GM12878 (cell line): ENCODE results near the gene HOOK1. TPM values are rescaled to one million over a fixed set of nuclear protein-coding genes. Genes with fewer than 3 reads are reported as not detected.

Source experiments
- ATAC-seq: fragments of 200-7000 bp; cut with Tn5 transposase; 3 replicates; pipeline ENCODE4 v1.9.1; 2020; ENCODE audit warnings: mild to moderate bottlenecking, moderate library complexity
- BruUV-seq: library from RNA; stranded (reverse); fragments of 400-500 nt; replicated peaks from 2 replicates; lab custom pipeline; 2021; lab: Mats Ljungman, UMichigan
- CTCF ChIA-PET: fragments of 300-600 bp; sonication (Branson Sonifier 250); formaldehyde crosslinking; extraction: SDS; loops from one replicate; lab custom pipeline; 2021; ENCODE audit warnings: inconsistent platforms; lab: Yijun Ruan, JAX
- POLR2A ChIA-PET: fragments of 350-600 bp; formaldehyde crosslinking; extraction: SDS; loops from one replicate; lab custom pipeline; 2021; ENCODE audit warnings: inconsistent platforms; lab: Charles Lee
- RAD21 ChIA-PET: fragments of 300-600 bp; sonication (Branson Sonifier 250); formaldehyde crosslinking; loops from one replicate; lab custom pipeline; 2023; ENCODE audit warnings: antibody characterized with exemption; ENCODE audit not compliant: unreplicated experiment; lab: Charles Lee
- SMC1A ChIA-PET: fragments of 300-600 bp; sonication (Branson Sonifier 250); formaldehyde crosslinking; loops from one replicate; lab custom pipeline; 2023; ENCODE audit not compliant: unreplicated experiment, uncharacterized antibody; lab: Charles Lee
- DNase-seq: peaks from one replicate; pipeline ENCODE4 v3.0.0-alpha.2; 2011; ENCODE audit warnings: low read depth, low spot score
- FAIRE-seq: peaks from 3 replicates; lab custom pipeline; 2011; peaks lifted over from hg19 to GRCh38; lab: Jason Lieb, UNC
- H2AFZ ChIP-seq: 2 replicates; pipeline ENCODE4 v1.6.0; 2011; ENCODE audit warnings: low read depth, low read length, control low read depth; ENCODE audit not compliant: control insufficient read depth
- H3K27ac ChIP-seq: 2 replicates; pipeline ENCODE4 v1.5.1; 2011; ENCODE audit warnings: control low read depth; ENCODE audit not compliant: control insufficient read depth, insufficient read depth
- H3K27me3 ChIP-seq, 2 experiments: replicated peaks in 1 of 2; 2 replicates each; pipeline versions ENCODE4 v1.6.0 to v1.6.1; 2011; ENCODE audit warnings: low read length in 1 of 2; ENCODE audit not compliant: control insufficient read depth in 2 of 2, insufficient read depth in 2 of 2
- H3K36me3 ChIP-seq, 2 experiments: 2 replicates each; pipeline ENCODE4 v1.5.1; 2011; ENCODE audit warnings: low read length in 1 of 2; ENCODE audit not compliant: control insufficient read depth in 2 of 2, insufficient read depth in 2 of 2
- H3K4me1 ChIP-seq: 2 replicates; pipeline ENCODE4 v1.6.1; 2011; ENCODE audit warnings: mild to moderate bottlenecking, low read length, moderate library complexity, mixed read lengths; ENCODE audit not compliant: control insufficient read depth, insufficient read depth
- H3K4me2 ChIP-seq: 2 replicates; pipeline ENCODE4 v1.6.0; 2011; ENCODE audit warnings: control low read depth; ENCODE audit not compliant: control insufficient read depth, insufficient read depth
- H3K4me3 ChIP-seq: fragments of 200-600 bp; sonication (generic); 2 replicates; pipeline ENCODE4 v1.5.1; 2016
- H3K79me2 ChIP-seq: 2 replicates; pipeline ENCODE4 v1.6.0; 2011; ENCODE audit warnings: low read length; ENCODE audit not compliant: control insufficient read depth, insufficient read depth
- H3K9ac ChIP-seq: 2 replicates; pipeline ENCODE4 v1.8.0; 2011; ENCODE audit warnings: low read length, control low read depth, mixed read lengths; ENCODE audit not compliant: control insufficient read depth, insufficient read depth
- H3K9me3 ChIP-seq: replicated peaks from 3 replicates; pipeline ENCODE4 v1.5.1; 2011; ENCODE audit warnings: mild to moderate bottlenecking, low read length; ENCODE audit not compliant: control insufficient read depth, insufficient read depth
- H4K20me1 ChIP-seq: 2 replicates; pipeline ENCODE4 v1.6.0; 2011; ENCODE audit not compliant: control insufficient read depth, insufficient read depth
- EED ChIP-seq: sonication (generic); IDR thresholded peaks from 2 replicates; pipeline ENCODE4 v1.6.1; 2016; ENCODE audit warnings: antibody characterized with exemption, low read depth
- MYB ChIP-seq: fragments of 150-350 bp; IDR thresholded peaks from 2 replicates; pipeline ENCODE4 v1.6.1; 2014; ENCODE audit warnings: mild to moderate bottlenecking, low read depth, low read length, borderline replicate concordance
- NR2F1 ChIP-seq: fragments of 450-650 bp; conservative IDR thresholded peaks from 2 replicates; pipeline ENCODE4 v1.6.1; 2017; ENCODE audit warnings: mild to moderate bottlenecking
- POU2F2 ChIP-seq: IDR thresholded peaks from 3 replicates; pipeline ENCODE4 v1.6.1; 2011; ENCODE audit warnings: low read depth, mild to moderate bottlenecking, low read length, borderline replicate concordance
- SPI1 ChIP-seq: IDR thresholded peaks from 2 replicates; pipeline ENCODE4 v1.6.1; 2011; ENCODE audit warnings: low read depth, mild to moderate bottlenecking, low read length, moderate library complexity, borderline replicate concordance; ENCODE audit not compliant: insufficient read depth
- SREBF2 ChIP-seq: IDR thresholded peaks from 2 replicates; pipeline ENCODE4 v1.6.1; 2012; ENCODE audit warnings: mild to moderate bottlenecking, low read length
- WGBS: methylation state at CpG from one replicate; pipeline ENCODE4 v1.1.6; 2016; ENCODE audit warnings: low lambda C conversion rate; ENCODE audit not compliant: insufficient replicate concordance, insufficient coverage; ENCODE audit errors: missing lambda C conversion rate; 5-methylcytosine and 5-hydroxymethylcytosine counted together
- in situ Hi-C: fragments of 300-500 bp; cut with MboI; formaldehyde crosslinking; loops from 9 replicates; pipeline ENCODE4 v1.14.3; 2018; ENCODE audit warnings: mixed read lengths
- intact Hi-C: fragments of 100-400 bp; cut with micrococcal nuclease; formaldehyde crosslinking; loops from one replicate; pipeline ENCODE4 v1.14.2; 2022; ENCODE audit not compliant: unreplicated experiment
- polyA plus RNA-seq, 11 experiments: library from polyadenylated mRNA; depleted of rRNA in 4 of 11; unstranded in 6 of 11; stranded (reverse) in 5 of 11; fragments of >200 nt; fragmentation: Nextera tagmentation in 4 of 11; fragmentation: Illumina TruSeq in 1 of 11; extraction: Ambion mirVana in 4 of 11; extraction: Trizol in 1 of 11; gene quantifications; 1 replicate in 1 of 11; 2 replicates in 10 of 11; pipeline versions ENCODE4 v1.2.1 to v1.2.3, GENCODE V29; 2011 to 2016; ENCODE audit warnings: inconsistent platforms in 2 of 11, missing spikeins in 2 of 11, low read depth in 1 of 11
- total RNA-seq, 4 experiments: library from RNA; depleted of rRNA in 3 of 4; stranded (reverse); fragments of >200 nt in 3 of 4; fragmentation: Illumina TruSeq in 1 of 4; extraction: Trizol in 1 of 4; gene quantifications; 2 replicates each; pipeline versions ENCODE4 v1.2.1 to v1.2.3, GENCODE V29; 2013 to 2021
- TF ChIP-seq, protein P1 (sequence below): fragments of 450-650 bp; IDR thresholded peaks from 2 replicates; pipeline ENCODE4 v1.6.1; 2017; ENCODE audit warnings: mild to moderate bottlenecking, low read depth, inconsistent platforms; ENCODE audit not compliant: poor library complexity, severe bottlenecking
- TF ChIP-seq, protein P2 (sequence below): IDR thresholded peaks from 2 replicates; pipeline ENCODE4 v1.6.1; 2012; ENCODE audit warnings: mild to moderate bottlenecking, low read depth, low read length
- TF ChIP-seq, protein P3 (sequence below): fragments of 450-650 bp; formaldehyde crosslinking; IDR thresholded peaks from 2 replicates; pipeline ENCODE4 v1.5.0; 2022; ENCODE audit warnings: mild to moderate bottlenecking, missing genetic modification characterization
- TF ChIP-seq, protein P4 (sequence below): IDR thresholded peaks from 2 replicates; pipeline ENCODE4 v1.6.1; 2012; ENCODE audit warnings: low read depth, low read length, improper control_type of control experiment

Gene HOOK1
- total and polyA plus RNA-seq, 10 of the 15 experiments (the other 5 are each of a cell fraction or from before 2014, with no cell fraction given) = 1.4 to 15.4 (median 3.7) TPM

DNA sequence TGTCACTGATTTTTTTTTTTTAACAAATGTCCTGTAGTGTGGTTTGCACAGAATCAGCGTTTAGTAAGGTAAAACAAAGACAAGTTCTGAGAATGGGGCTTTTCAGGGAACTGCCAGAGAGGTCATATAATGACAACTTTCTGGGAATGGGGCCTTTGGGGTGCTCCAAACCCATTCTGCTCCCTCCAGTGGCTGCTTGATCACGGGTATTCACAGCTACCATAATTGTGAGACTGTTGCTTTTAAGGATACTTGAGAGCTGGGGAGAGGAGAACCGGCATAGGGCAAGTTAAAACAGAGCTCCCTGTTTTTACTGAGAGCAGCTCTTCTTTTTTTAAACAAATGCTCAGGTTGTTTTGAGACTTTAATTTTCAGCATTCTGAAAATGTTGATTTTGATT is 63.6 kb downstream of the HOOK1 start:
- in situ Hi-C loops = no loop called here
- TF ChIP-seq NR2F1 = no peak
- TF ChIP-seq MYB = no peak
- TF ChIP-seq SREBF2 = no peak
- TF ChIP-seq, protein P1, sequence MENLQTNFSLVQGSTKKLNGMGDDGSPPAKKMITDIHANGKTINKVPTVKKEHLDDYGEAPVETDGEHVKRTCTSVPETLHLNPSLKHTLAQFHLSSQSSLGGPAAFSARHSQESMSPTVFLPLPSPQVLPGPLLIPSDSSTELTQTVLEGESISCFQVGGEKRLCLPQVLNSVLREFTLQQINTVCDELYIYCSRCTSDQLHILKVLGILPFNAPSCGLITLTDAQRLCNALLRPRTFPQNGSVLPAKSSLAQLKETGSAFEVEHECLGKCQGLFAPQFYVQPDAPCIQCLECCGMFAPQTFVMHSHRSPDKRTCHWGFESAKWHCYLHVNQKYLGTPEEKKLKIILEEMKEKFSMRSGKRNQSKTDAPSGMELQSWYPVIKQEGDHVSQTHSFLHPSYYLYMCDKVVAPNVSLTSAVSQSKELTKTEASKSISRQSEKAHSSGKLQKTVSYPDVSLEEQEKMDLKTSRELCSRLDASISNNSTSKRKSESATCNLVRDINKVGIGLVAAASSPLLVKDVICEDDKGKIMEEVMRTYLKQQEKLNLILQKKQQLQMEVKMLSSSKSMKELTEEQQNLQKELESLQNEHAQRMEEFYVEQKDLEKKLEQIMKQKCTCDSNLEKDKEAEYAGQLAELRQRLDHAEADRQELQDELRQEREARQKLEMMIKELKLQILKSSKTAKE = no peak
- TF ChIP-seq, protein P2, sequence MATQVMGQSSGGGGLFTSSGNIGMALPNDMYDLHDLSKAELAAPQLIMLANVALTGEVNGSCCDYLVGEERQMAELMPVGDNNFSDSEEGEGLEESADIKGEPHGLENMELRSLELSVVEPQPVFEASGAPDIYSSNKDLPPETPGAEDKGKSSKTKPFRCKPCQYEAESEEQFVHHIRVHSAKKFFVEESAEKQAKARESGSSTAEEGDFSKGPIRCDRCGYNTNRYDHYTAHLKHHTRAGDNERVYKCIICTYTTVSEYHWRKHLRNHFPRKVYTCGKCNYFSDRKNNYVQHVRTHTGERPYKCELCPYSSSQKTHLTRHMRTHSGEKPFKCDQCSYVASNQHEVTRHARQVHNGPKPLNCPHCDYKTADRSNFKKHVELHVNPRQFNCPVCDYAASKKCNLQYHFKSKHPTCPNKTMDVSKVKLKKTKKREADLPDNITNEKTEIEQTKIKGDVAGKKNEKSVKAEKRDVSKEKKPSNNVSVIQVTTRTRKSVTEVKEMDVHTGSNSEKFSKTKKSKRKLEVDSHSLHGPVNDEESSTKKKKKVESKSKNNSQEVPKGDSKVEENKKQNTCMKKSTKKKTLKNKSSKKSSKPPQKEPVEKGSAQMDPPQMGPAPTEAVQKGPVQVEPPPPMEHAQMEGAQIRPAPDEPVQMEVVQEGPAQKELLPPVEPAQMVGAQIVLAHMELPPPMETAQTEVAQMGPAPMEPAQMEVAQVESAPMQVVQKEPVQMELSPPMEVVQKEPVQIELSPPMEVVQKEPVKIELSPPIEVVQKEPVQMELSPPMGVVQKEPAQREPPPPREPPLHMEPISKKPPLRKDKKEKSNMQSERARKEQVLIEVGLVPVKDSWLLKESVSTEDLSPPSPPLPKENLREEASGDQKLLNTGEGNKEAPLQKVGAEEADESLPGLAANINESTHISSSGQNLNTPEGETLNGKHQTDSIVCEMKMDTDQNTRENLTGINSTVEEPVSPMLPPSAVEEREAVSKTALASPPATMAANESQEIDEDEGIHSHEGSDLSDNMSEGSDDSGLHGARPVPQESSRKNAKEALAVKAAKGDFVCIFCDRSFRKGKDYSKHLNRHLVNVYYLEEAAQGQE = no peak
- TF ChIP-seq, protein P3, sequence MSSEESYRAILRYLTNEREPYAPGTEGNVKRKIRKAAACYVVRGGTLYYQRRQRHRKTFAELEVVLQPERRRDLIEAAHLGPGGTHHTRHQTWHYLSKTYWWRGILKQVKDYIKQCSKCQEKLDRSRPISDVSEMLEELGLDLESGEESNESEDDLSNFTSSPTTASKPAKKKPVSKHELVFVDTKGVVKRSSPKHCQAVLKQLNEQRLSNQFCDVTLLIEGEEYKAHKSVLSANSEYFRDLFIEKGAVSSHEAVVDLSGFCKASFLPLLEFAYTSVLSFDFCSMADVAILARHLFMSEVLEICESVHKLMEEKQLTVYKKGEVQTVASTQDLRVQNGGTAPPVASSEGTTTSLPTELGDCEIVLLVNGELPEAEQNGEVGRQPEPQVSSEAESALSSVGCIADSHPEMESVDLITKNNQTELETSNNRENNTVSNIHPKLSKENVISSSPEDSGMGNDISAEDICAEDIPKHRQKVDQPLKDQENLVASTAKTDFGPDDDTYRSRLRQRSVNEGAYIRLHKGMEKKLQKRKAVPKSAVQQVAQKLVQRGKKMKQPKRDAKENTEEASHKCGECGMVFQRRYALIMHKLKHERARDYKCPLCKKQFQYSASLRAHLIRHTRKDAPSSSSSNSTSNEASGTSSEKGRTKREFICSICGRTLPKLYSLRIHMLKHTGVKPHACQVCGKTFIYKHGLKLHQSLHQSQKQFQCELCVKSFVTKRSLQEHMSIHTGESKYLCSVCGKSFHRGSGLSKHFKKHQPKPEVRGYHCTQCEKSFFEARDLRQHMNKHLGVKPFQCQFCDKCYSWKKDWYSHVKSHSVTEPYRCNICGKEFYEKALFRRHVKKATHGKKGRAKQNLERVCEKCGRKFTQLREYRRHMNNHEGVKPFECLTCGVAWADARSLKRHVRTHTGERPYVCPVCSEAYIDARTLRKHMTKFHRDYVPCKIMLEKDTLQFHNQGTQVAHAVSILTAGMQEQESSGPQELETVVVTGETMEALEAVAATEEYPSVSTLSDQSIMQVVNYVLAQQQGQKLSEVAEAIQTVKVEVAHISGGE (CRISPR knock-in tag) = no peak
- TF ChIP-seq POU2F2 = no peak
- TF ChIP-seq, protein P4, sequence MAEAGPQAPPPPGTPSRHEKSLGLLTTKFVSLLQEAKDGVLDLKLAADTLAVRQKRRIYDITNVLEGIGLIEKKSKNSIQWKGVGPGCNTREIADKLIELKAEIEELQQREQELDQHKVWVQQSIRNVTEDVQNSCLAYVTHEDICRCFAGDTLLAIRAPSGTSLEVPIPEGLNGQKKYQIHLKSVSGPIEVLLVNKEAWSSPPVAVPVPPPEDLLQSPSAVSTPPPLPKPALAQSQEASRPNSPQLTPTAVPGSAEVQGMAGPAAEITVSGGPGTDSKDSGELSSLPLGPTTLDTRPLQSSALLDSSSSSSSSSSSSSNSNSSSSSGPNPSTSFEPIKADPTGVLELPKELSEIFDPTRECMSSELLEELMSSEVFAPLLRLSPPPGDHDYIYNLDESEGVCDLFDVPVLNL = no peak
- no peak for TF ChIP-seq SPI1
- no peak for TF ChIP-seq EED
- RAD21 ChIA-PET = interaction anchor here (1.0 to 6.3 kb wide), 2 partner anchors 66 to 68 kb away, joined by 3 to 54 read pairs; no protein-coding TSS in a partner anchor
- Histone ChIP-seq H4K20me1 (no peaks in the 10 kb centered on the region), H2AFZ (no peak overlapping the region), H3K9ac (no peak overlapping the region), H3K36me3 (no peaks in the 10 kb centered on the region), H3K27ac (no peak overlapping the region), H3K4me1 (no peaks in the 10 kb centered on the region), H3K4me3 (no peak overlapping the region), H3K4me2 (no peak overlapping the region), H3K79me2 (no peaks in the 10 kb centered on the region), H3K9me3 (no peaks in the 10 kb centered on the region; the same call in 1 of the 3 replicates), H3K27me3 (no peaks in the 10 kb centered on the region)
- WGBS = 43% methylated on average over 3 of the region's 3 CpGs
- no TSS peak for BruUV-seq
- CTCF ChIA-PET = interaction anchor here (0.7 to 4.6 kb wide), 15 partner anchors 10 to 93 kb away, joined by 3 to 94 read pairs (median 4); no protein-coding TSS in a partner anchor
- intact Hi-C loops = no loop called here
- DNase-seq (no peak), FAIRE-seq (no peak), ATAC-seq (no peak)
- SMC1A ChIA-PET = interaction anchor here (0.7 to 4.8 kb wide), 3 partner anchors 10 to 82 kb away, joined by 3 to 62 read pairs (median 3); no protein-coding TSS in a partner anchor
- POLR2A ChIA-PET = no interaction called here
